Measurements from ENCODE around the gene LTBR. TPM values are rescaled to one million over a fixed set of nuclear protein-coding genes. Genes with fewer than 3 reads are reported as not detected.

Gene LTBR
- 11.8 to 46.5 TPM (median 41.1 TPM) in 3 replicates for total RNA-seq
- long read RNA-seq, transcript LTBR-201 (10 exons, 2,260 nt), result major isoform, 37 of 55 reads
- long read RNA-seq, partial matches to known transcripts, result 5 of 55 reads
- long read RNA-seq, other reads (novel, unspliced or antisense), result 13 of 55 reads

GRCh38 chr12:6383572-6384498, at the start of gene LTBR:
LTBR (plus strand) TSS chr12:6384162; CDS start chr12:6384359, 197 bp downstream.
- H3K4me1 Mint-ChIP-seq (ENCODE audit: low read depth), result peaks cover 14% of the 10 kb centered on the region
- DNase-seq (ENCODE audit: low spot score), result peak; percentile 88
- no peaks in the 10 kb centered on the region for H3K27me3 Mint-ChIP-seq (ENCODE audit: low read depth)
- peaks cover under 1% of the 10 kb centered on the region for H3K36me3 Mint-ChIP-seq (ENCODE audit: low read depth)
- no peaks in the 10 kb centered on the region for H3K9me3 Mint-ChIP-seq (ENCODE audit: low read depth)
- peak within 1 kb of the TSS; percentile 60 for H3K4me3 Mint-ChIP-seq (ENCODE audit: unreplicated experiment)
- peak within 1 kb of the TSS; percentile 36 for H3K27ac Mint-ChIP-seq (ENCODE audit: unreplicated experiment)
- TF ChIP-seq CTCF (IDR thresholded peaks at IDR 0.05), result peak; percentile 11

GRCh38 chr12:6334359-6334758, 49.6 kb upstream of the LTBR start:
- no peak for DNase-seq (ENCODE audit: low spot score)
- peak overlapping the region; percentile 90 for H3K27ac Mint-ChIP-seq (ENCODE audit: unreplicated experiment)
- H3K27me3 Mint-ChIP-seq (ENCODE audit: low read depth), result no peaks in the 10 kb centered on the region
- TF ChIP-seq CTCF (IDR thresholded peaks at IDR 0.05), result no peak
- H3K4me3 Mint-ChIP-seq (ENCODE audit: unreplicated experiment), result no peak overlapping the region
- peaks cover 4% of the 10 kb centered on the region for H3K4me1 Mint-ChIP-seq (ENCODE audit: low read depth)
- no peaks in the 10 kb centered on the region for H3K9me3 Mint-ChIP-seq (ENCODE audit: low read depth)
- peaks cover 28% of the 10 kb centered on the region for H3K36me3 Mint-ChIP-seq (ENCODE audit: low read depth)

- Mint-ChIP-seq H3K36me3 (ENCODE audit: low read depth) (peaks cover 26% of the 10 kb centered on the region), H3K27me3 (ENCODE audit: low read depth) (no peaks in the 10 kb centered on the region), H3K9me3 (ENCODE audit: low read depth) (no peaks in the 10 kb centered on the region), H3K27ac (ENCODE audit: unreplicated experiment) (no peak overlapping the region), H3K4me3 (ENCODE audit: unreplicated experiment) (no peak overlapping the region), H3K4me1 (ENCODE audit: low read depth) (peaks cover 4% of the 10 kb centered on the region)
- TF ChIP-seq CTCF (IDR thresholded peaks at IDR 0.05), result no peak
- peak; percentile 74 for DNase-seq (ENCODE audit: low spot score)
Observed at GRCh38 chr12:6334940-6335450, 49.0 kb upstream of the LTBR start.

- H3K27ac Mint-ChIP-seq (ENCODE audit: unreplicated experiment), result no peak overlapping the region
- DNase-seq (ENCODE audit: low spot score), result peak; percentile 92
- TF ChIP-seq CTCF (IDR thresholded peaks at IDR 0.05), result peak; percentile 77
- H3K27me3 Mint-ChIP-seq (ENCODE audit: low read depth), result no peaks in the 10 kb centered on the region
- no peaks in the 10 kb centered on the region for H3K9me3 Mint-ChIP-seq (ENCODE audit: low read depth)
- H3K4me1 Mint-ChIP-seq (ENCODE audit: low read depth), result peaks cover 4% of the 10 kb centered on the region
- H3K36me3 Mint-ChIP-seq (ENCODE audit: low read depth), result peaks cover 22% of the 10 kb centered on the region
- no peak overlapping the region for H3K4me3 Mint-ChIP-seq (ENCODE audit: unreplicated experiment)
Observed at GRCh38 chr12:6335451-6336078, 48.4 kb upstream of the LTBR start.
